GM21390 (cell line): ENCODE data around the gene MPZL2.

Source experiments
- ATAC-seq: cut with Tn5 transposase; IDR thresholded peaks from one replicate; pipeline ENCODE4 v1.9.1; 2021; ENCODE audit not compliant: unreplicated experiment

The MPZL2 gene

GRCh38 chr11:118283756-118284350 lies 19.8 kb upstream of the MPZL2 start:
- ATAC-seq, result no peak

GRCh38 chr11:118283037-118283636 lies 19.0 kb upstream of the MPZL2 start:
- no peak for ATAC-seq

GRCh38 chr11:118282606-118283005 lies 18.5 kb upstream of the MPZL2 start:
- no peak for ATAC-seq

- ATAC-seq, result no peak
These were observed 17.2 kb upstream of the MPZL2 start for GRCh38 chr11:118281284-118281683.

- ATAC-seq, result no peak
These were observed 13.2 kb upstream of the MPZL2 start for GRCh38 chr11:118277312-118277711.

- no peak for ATAC-seq
These were observed 12.3 kb upstream of the MPZL2 start for GRCh38 chr11:118276422-118276821.

GRCh38 chr11:118275176-118275575 lies 11.1 kb upstream of the MPZL2 start:
- ATAC-seq, result no peak

- ATAC-seq, result no peak
These were observed 10.1 kb upstream of the MPZL2 start for GRCh38 chr11:118274186-118274585.

- no peak for ATAC-seq
These were observed 7.9 kb upstream of the MPZL2 start for GRCh38 chr11:118272001-118272400.

GRCh38 chr11:118267486-118267885 lies 3.4 kb upstream of the MPZL2 start:
- no peak for ATAC-seq

- no peak for ATAC-seq
These were observed 1.9 kb upstream of the MPZL2 start for GRCh38 chr11:118265954-118266353.

- ATAC-seq, result no peak
These were observed 720 bp upstream of the MPZL2 start for GRCh38 chr11:118264569-118265465.

GRCh38 chr11:118263112-118263511 lies 985 bp downstream of the MPZL2 start:
- ATAC-seq, result no peak

- ATAC-seq, result no peak
These were observed 3.7 kb downstream of the MPZL2 start for GRCh38 chr11:118260353-118260752.

- no peak for ATAC-seq
These were observed 5.0 kb downstream of the MPZL2 start for GRCh38 chr11:118259138-118259537.

- no peak for ATAC-seq
These were observed 5.7 kb downstream of the MPZL2 start for GRCh38 chr11:118258410-118258809.

GRCh38 chr11:118252688-118253087 lies 11.4 kb downstream of the MPZL2 start:
- no peak for ATAC-seq

GRCh38 chr11:118251858-118252652 lies 12.0 kb downstream of the MPZL2 start, which contains the start of gene MPZL3:
TSS of gene MPZL3 (minus strand) at chr11:118252365. CDS start at chr11:118252294, 71 bp downstream.
- peak; percentile 61 for ATAC-seq

- no peak for ATAC-seq
These were observed 17.1 kb downstream of the MPZL2 start for GRCh38 chr11:118247041-118247440.

GRCh38 chr11:118245936-118246562 lies 18.0 kb downstream of the MPZL2 start:
- ATAC-seq, result no peak
